Gastrocnemius medialis (tissue), 4 donors: ENCODE data around the gene JAKMIP1.

Experiments
- POLR2A ChIP-seq, 2 donors: fragments of 450-650 bp; IDR thresholded peaks; one replicate each; pipeline ENCODE4 v1.6.1; 2017; ENCODE audit warnings: antibody characterized with exemption in 2 of 2, mild to moderate bottlenecking in 2 of 2, moderate library complexity in 2 of 2
- TF ChIP-seq, protein P1 (sequence below), 5 experiments: fragments of 450-650 bp in 3 of 5; fragments of 200-600 bp in 2 of 5; sonication (generic) in 2 of 5; IDR thresholded peaks in 4 of 5; conservative IDR thresholded peaks in 1 of 5; 1 replicate in 4 of 5; 2 replicates in 1 of 5; pipeline ENCODE4 v1.5.1; 2016 to 2019; ENCODE audit warnings: antibody characterized with exemption in 5 of 5, mild to moderate bottlenecking in 3 of 5, moderate library complexity in 3 of 5

DNA sequence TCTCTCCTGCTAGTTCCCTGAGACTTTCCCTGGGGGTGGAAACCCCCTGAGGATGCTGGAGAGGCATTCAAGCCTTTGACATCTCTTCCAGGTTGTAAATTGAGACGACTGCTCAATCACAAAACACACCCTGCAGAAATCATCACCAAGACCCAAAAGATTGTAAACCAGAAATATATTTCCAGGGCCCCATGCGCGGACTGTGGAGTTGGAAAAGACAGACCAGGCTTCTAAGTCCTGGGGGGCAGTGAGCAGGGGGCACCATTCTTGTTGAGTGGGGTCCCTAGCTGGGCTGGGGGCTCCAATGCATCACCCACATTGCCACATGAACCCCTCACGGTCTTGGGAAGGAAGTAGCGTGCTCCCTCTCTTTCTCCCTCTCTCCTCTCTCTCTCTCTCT, 94.2 kb downstream of the JAKMIP1 start:
- TF ChIP-seq, protein P1, sequence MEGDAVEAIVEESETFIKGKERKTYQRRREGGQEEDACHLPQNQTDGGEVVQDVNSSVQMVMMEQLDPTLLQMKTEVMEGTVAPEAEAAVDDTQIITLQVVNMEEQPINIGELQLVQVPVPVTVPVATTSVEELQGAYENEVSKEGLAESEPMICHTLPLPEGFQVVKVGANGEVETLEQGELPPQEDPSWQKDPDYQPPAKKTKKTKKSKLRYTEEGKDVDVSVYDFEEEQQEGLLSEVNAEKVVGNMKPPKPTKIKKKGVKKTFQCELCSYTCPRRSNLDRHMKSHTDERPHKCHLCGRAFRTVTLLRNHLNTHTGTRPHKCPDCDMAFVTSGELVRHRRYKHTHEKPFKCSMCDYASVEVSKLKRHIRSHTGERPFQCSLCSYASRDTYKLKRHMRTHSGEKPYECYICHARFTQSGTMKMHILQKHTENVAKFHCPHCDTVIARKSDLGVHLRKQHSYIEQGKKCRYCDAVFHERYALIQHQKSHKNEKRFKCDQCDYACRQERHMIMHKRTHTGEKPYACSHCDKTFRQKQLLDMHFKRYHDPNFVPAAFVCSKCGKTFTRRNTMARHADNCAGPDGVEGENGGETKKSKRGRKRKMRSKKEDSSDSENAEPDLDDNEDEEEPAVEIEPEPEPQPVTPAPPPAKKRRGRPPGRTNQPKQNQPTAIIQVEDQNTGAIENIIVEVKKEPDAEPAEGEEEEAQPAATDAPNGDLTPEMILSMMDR (IDR thresholded peaks at IDR 0.05 in 4 of 5, conservative IDR thresholded peaks at IDR 0.05 in 1 of 5) = no peak
- no peak for TF ChIP-seq POLR2A (IDR thresholded peaks at IDR 0.05)
